HepG2 (cell line): ENCODE measurements around the gene PXMP4. TPM values are rescaled to one million over a fixed set of nuclear protein-coding genes. Genes with fewer than 3 reads are reported as not detected.

Experiments
- NFE2L2 ChIP-seq: fragments of 150-350 bp; IDR thresholded peaks from 2 replicates; pipeline ENCODE4 v1.6.1; 2014; ENCODE audit warnings: low read length
- TAF1 ChIP-seq: sonication (generic); formaldehyde crosslinking; IDR thresholded peaks from 2 replicates; pipeline ENCODE4 v1.4.0; 2020; ENCODE audit warnings: missing genetic modification reagents
- TGIF2 ChIP-seq: IDR thresholded peaks from 2 replicates; pipeline ENCODE4 v1.6.1; 2016; ENCODE audit warnings: control low read depth, missing compliant biosample characterization
- ZNF3 ChIP-seq: IDR thresholded peaks from 2 replicates; pipeline ENCODE4 v1.7.0; 2017; ENCODE audit warnings: inconsistent platforms
- ZSCAN31 ChIP-seq: sonication (generic); formaldehyde crosslinking; IDR thresholded peaks from 2 replicates; pipeline ENCODE4 v1.5.0; 2020; ENCODE audit warnings: low read depth, mild to moderate bottlenecking, missing genetic modification reagents
- polyA plus RNA-seq, 8 experiments: library from polyadenylated mRNA; depleted of rRNA in 3 of 8; stranded (reverse) in 7 of 8; unstranded in 1 of 8; fragments of >200 nt; fragmentation: Illumina TruSeq in 4 of 8; extraction: Trizol in 4 of 8; gene quantifications; 2 replicates each; pipeline versions ENCODE4 v1.2.1 to v1.2.3, GENCODE V29; 2011 to 2016; ENCODE audit warnings: low read depth in 4 of 8, missing spikeins in 1 of 8, mixed read lengths in 1 of 8; ENCODE audit not compliant: insufficient read depth in 1 of 8
- total RNA-seq, 5 experiments: library from RNA; depleted of rRNA; stranded (reverse); fragments of >200 nt; fragmentation: Illumina TruSeq; extraction: Trizol; gene quantifications; 2 replicates each; pipeline ENCODE4 v1.2.3, GENCODE V29; 2016; ENCODE audit warnings: low read depth in 1 of 5
- TF ChIP-seq, protein P1 (sequence below): sonication (generic); formaldehyde crosslinking; IDR thresholded peaks from 2 replicates; pipeline ENCODE4 v1.4.0; 2020; ENCODE audit warnings: missing genetic modification reagents
- TF ChIP-seq, protein P2 (sequence below): sonication (generic); formaldehyde crosslinking; IDR thresholded peaks from 2 replicates; pipeline ENCODE4 v1.9.0; 2021; ENCODE audit warnings: missing genetic modification reagents, borderline replicate concordance

PXMP4 gene
- total and polyA plus RNA-seq, 2 of the 13 experiments (the other 11 are each of a cell fraction or from before 2014, with no cell fraction given): not detected

DNA sequence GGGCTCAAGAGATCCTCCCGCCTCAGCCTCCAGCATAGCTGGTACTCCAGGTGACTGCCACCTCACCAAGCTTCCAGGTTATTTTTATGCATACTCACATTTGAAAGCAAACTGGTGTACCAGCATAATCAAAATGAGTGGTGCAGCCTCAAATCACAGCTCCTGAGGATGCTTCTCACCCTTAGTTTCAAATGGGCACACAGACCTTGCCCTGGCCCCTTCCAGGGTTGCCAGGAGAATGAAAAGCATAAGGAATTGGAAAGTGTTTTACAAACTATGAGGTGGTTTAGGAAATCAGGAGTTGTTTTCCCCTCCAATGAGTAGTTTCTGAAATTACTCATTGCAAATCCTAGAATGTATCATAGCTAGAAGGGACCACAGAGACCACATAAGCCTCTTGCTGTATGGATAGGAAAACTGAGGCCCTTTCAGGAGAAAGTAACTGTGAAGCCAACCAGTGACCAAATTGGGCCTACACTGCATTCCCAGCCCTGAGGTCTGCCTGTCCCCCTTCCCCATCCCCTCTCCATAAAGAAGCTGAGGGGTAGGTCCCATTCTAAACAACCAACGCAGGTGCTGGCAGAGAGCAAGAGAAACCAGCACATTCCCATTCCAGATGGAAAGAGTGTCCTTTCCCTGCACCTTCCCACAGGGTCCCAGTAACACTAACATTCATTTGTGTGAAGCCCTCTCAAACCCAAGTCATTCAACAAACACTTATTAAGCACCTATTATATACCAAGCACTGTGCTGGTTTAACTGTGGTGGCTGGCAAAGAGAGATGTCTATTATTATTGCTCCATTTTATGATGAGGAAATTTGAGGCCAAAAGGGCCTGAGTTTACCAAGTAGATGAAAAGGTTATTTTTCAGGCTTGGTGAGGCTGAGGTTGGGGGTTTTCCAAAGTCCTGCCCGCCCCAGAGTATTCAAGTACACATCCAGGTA is 31.8 kb downstream of the PXMP4 start (continued):
- TF ChIP-seq ZSCAN31 (0 out of 2 replicates have a peak, but pooled peaks have one; percentile 55), NFE2L2 (0 out of 2 replicates have a peak, but pooled peaks have one; percentile 4), TGIF2 (no peak), ZNF3 (peak; percentile 14; the same call in 1 of the 2 replicates), TAF1 (CRISPR knock-in tag) (no peak)
- TF ChIP-seq, protein P1, sequence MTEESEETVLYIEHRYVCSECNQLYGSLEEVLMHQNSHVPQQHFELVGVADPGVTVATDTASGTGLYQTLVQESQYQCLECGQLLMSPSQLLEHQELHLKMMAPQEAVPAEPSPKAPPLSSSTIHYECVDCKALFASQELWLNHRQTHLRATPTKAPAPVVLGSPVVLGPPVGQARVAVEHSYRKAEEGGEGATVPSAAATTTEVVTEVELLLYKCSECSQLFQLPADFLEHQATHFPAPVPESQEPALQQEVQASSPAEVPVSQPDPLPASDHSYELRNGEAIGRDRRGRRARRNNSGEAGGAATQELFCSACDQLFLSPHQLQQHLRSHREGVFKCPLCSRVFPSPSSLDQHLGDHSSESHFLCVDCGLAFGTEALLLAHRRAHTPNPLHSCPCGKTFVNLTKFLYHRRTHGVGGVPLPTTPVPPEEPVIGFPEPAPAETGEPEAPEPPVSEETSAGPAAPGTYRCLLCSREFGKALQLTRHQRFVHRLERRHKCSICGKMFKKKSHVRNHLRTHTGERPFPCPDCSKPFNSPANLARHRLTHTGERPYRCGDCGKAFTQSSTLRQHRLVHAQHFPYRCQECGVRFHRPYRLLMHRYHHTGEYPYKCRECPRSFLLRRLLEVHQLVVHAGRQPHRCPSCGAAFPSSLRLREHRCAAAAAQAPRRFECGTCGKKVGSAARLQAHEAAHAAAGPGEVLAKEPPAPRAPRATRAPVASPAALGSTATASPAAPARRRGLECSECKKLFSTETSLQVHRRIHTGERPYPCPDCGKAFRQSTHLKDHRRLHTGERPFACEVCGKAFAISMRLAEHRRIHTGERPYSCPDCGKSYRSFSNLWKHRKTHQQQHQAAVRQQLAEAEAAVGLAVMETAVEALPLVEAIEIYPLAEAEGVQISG (CRISPR knock-in tag): 0 out of 2 replicates have a peak, but pooled peaks have one; percentile 10
- TF ChIP-seq, protein P2, sequence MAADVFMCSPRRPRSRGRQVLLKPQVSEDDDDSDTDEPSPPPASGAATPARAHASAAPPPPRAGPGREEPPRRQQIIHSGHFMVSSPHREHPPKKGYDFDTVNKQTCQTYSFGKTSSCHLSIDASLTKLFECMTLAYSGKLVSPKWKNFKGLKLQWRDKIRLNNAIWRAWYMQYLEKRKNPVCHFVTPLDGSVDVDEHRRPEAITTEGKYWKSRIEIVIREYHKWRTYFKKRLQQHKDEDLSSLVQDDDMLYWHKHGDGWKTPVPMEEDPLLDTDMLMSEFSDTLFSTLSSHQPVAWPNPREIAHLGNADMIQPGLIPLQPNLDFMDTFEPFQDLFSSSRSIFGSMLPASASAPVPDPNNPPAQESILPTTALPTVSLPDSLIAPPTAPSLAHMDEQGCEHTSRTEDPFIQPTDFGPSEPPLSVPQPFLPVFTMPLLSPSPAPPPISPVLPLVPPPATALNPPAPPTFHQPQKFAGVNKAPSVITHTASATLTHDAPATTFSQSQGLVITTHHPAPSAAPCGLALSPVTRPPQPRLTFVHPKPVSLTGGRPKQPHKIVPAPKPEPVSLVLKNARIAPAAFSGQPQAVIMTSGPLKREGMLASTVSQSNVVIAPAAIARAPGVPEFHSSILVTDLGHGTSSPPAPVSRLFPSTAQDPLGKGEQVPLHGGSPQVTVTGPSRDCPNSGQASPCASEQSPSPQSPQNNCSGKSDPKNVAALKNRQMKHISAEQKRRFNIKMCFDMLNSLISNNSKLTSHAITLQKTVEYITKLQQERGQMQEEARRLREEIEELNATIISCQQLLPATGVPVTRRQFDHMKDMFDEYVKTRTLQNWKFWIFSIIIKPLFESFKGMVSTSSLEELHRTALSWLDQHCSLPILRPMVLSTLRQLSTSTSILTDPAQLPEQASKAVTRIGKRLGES: no peak
- TF ChIP-seq, all 625 proteins: peak for 15
